ENCODE data around the gene DRAM1. TPM values are rescaled to one million over a fixed set of nuclear protein-coding genes. Genes with fewer than 3 reads are reported as not detected.

Gene DRAM1
- total RNA-seq, 1 donor from 2014 or later, result 1.2 TPM

GRCh38 chr12:101838628-101839323, 38.6 kb upstream of the DRAM1 start:
- Mint-ChIP-seq H3K4me1 (no peaks in the 10 kb centered on the region), H3K36me3 (no peaks in the 10 kb centered on the region), H3K27ac (no peak overlapping the region), H3K27me3 (ENCODE audit: insufficient read depth, low read depth) (peaks cover 2% of the 10 kb centered on the region), H3K9me3 (no peaks in the 10 kb centered on the region), H3K4me3 (no peak overlapping the region)
- Histone ChIP-seq H3K36me3 (no peaks in the 10 kb centered on the region), H3K4me3 (no peak overlapping the region), H3K4me2 (no peak overlapping the region), H3K79me2 (ENCODE audit: low read depth) (no peaks in the 10 kb centered on the region), H2AFZ (replicated peaks) (no peak overlapping the region), H3K9ac (no peak overlapping the region), H4K20me1 (ENCODE audit: low read depth) (no peaks in the 10 kb centered on the region), H3F3A (ENCODE audit: low read depth) (no peaks in the 10 kb centered on the region), H3K27ac (no peak overlapping the region), H3K27me3 (no peaks in the 10 kb centered on the region), H3K4me1 (no peaks in the 10 kb centered on the region), H3K9me3 (ENCODE audit: low read depth) (no peaks in the 10 kb centered on the region)
- DNase-seq (ENCODE audit: low spot score), result no peak
- TF ChIP-seq EZH2 (IDR thresholded peaks at IDR 0.05) (no peak), CTCF (IDR thresholded peaks at IDR 0.05) (no peak), EZH2phosphoT487 (IDR thresholded peaks at IDR 0.05) (no peak)

- H3K4me1 ChIP-seq, result no peaks in the 10 kb centered on the region
- H3K27ac ChIP-seq, result no peak overlapping the region
- Mint-ChIP-seq H3K27me3 (ENCODE audit: insufficient read depth, low read depth) (peaks cover 2% of the 10 kb centered on the region), H3K4me1 (no peaks in the 10 kb centered on the region), H3K4me3 (no peak overlapping the region), H3K27ac (no peak overlapping the region), H3K9me3 (no peaks in the 10 kb centered on the region), H3K36me3 (no peaks in the 10 kb centered on the region)
- DNase-seq (ENCODE audit: low spot score), result peak; percentile 64
- TF ChIP-seq CTCF (IDR thresholded peaks at IDR 0.05), result peak; percentile 82
- TF ChIP-seq EZH2 (IDR thresholded peaks at IDR 0.05), result no peak
- no peak for TF ChIP-seq EZH2phosphoT487 (IDR thresholded peaks at IDR 0.05)
- H3K9ac ChIP-seq, result no peak overlapping the region
- H3F3A ChIP-seq (ENCODE audit: low read depth), result no peaks in the 10 kb centered on the region
- H4K20me1 ChIP-seq (ENCODE audit: low read depth), result no peaks in the 10 kb centered on the region
- H2AFZ ChIP-seq (replicated peaks), result peak overlapping the region; percentile 83
- H3K9me3 ChIP-seq (ENCODE audit: low read depth), result no peaks in the 10 kb centered on the region
- H3K79me2 ChIP-seq (ENCODE audit: low read depth), result no peaks in the 10 kb centered on the region
- H3K4me3 ChIP-seq, result no peak overlapping the region
- H3K4me2 ChIP-seq, result no peak overlapping the region
- H3K27me3 ChIP-seq, result no peaks in the 10 kb centered on the region
- no peaks in the 10 kb centered on the region for H3K36me3 ChIP-seq
Measured at GRCh38 chr12:101839324-101840283, 37.8 kb upstream of the DRAM1 start.

- peaks cover 2% of the 10 kb centered on the region for H3K27me3 Mint-ChIP-seq (ENCODE audit: insufficient read depth, low read depth)
- TF ChIP-seq EZH2 (IDR thresholded peaks at IDR 0.05), result no peak
- no peak for TF ChIP-seq EZH2phosphoT487 (IDR thresholded peaks at IDR 0.05)
- no peak for TF ChIP-seq CTCF (IDR thresholded peaks at IDR 0.05)
- H3K36me3 ChIP-seq, result no peaks in the 10 kb centered on the region
- DNase-seq (ENCODE audit: low spot score), result no peak
- no peaks in the 10 kb centered on the region for H3K27me3 ChIP-seq
- H3K4me3 ChIP-seq, result no peak overlapping the region
- no peaks in the 10 kb centered on the region for H4K20me1 ChIP-seq (ENCODE audit: low read depth)
- no peaks in the 10 kb centered on the region for H3K9me3 Mint-ChIP-seq
- no peaks in the 10 kb centered on the region for H3F3A ChIP-seq (ENCODE audit: low read depth)
- no peak overlapping the region for H3K4me3 Mint-ChIP-seq
- no peak overlapping the region for H3K27ac ChIP-seq
- H3K9ac ChIP-seq, result no peak overlapping the region
- H3K9me3 ChIP-seq (ENCODE audit: low read depth), result no peaks in the 10 kb centered on the region
- no peaks in the 10 kb centered on the region for H3K79me2 ChIP-seq (ENCODE audit: low read depth)
- H3K36me3 Mint-ChIP-seq, result no peaks in the 10 kb centered on the region
- H2AFZ ChIP-seq (replicated peaks), result no peak overlapping the region
- peaks cover 9% of the 10 kb centered on the region for H3K4me1 Mint-ChIP-seq
- H3K4me1 ChIP-seq, result no peaks in the 10 kb centered on the region
- no peak overlapping the region for H3K4me2 ChIP-seq
- no peak overlapping the region for H3K27ac Mint-ChIP-seq
Measured at GRCh38 chr12:101841069-101841468, 36.3 kb upstream of the DRAM1 start.
